Activated CD4-positive, alpha-beta T cell treated with anti-CD3 and anti-CD28 coated beads for 4 hours (primary cell): ENCODE measurements around the gene DHRS7.
"Not testable (repeated sequence)": the region's sequence is repeated elsewhere in the genome, so short reads cannot be mapped to it uniquely, and the experiment has no call there.

Source experiments
- DNase-seq, 2 donors: peaks; one replicate each; pipeline ENCODE4 v3.0.0-alpha.2; 2020

The DHRS7 gene

GRCh38 chr14:60116181-60116580 lies 49.0 kb downstream of the DHRS7 start:
- DNase-seq = no peak

GRCh38 chr14:60114881-60115280 lies 50.3 kb downstream of the DHRS7 start:
- DNase-seq = no peak

GRCh38 chr14:60111732-60112131 lies 53.5 kb downstream of the DHRS7 start:
- DNase-seq = no peak

GRCh38 chr14:60107477-60107876 lies 57.7 kb downstream of the DHRS7 start:
- DNase-seq = no peak

GRCh38 chr14:60106339-60106738 lies 58.9 kb downstream of the DHRS7 start:
- DNase-seq = no peak

GRCh38 chr14:60102389-60102788 lies 62.8 kb downstream of the DHRS7 start:
- DNase-seq = no peak

GRCh38 chr14:60101786-60102185 lies 63.4 kb downstream of the DHRS7 start:
- no peak for DNase-seq

GRCh38 chr14:60099855-60100254 lies 65.3 kb downstream of the DHRS7 start:
- DNase-seq = not testable (repeated sequence)

GRCh38 chr14:60097974-60098373 lies 67.2 kb downstream of the DHRS7 start:
- no peak for DNase-seq

- no peak for DNase-seq
These were observed 69.3 kb downstream of the DHRS7 start for GRCh38 chr14:60095781-60096450.

GRCh38 chr14:60095231-60095630 lies 70.0 kb downstream of the DHRS7 start:
- DNase-seq = no peak

GRCh38 chr14:60094306-60094897 lies 70.8 kb downstream of the DHRS7 start:
- DNase-seq = no peak
